H9 (cell line): ENCODE data around the gene LHFPL2. TPM values are rescaled to one million over a fixed set of nuclear protein-coding genes. Genes with fewer than 3 reads are reported as not detected.

Source experiments
- DNase-seq: peaks from one replicate; pipeline ENCODE4 v3.0.0-alpha.2; 2017
- H2AFZ ChIP-seq: one replicate; pipeline ENCODE4 v1.6.1; 2013; ENCODE audit warnings: mild to moderate bottlenecking, low read length, control low read depth, moderate library complexity
- H2AK5ac ChIP-seq: 2 replicates; pipeline ENCODE4 v1.6.1; 2013; ENCODE audit warnings: low read length, control low read depth, mixed read lengths; ENCODE audit not compliant: insufficient read length
- H2BK120ac ChIP-seq: one replicate; pipeline ENCODE4 v1.6.1; 2013; ENCODE audit warnings: low read depth, mild to moderate bottlenecking, low read length, control low read depth, inconsistent platforms; ENCODE audit not compliant: poor library complexity, severe bottlenecking
- H2BK12ac ChIP-seq: 2 replicates; pipeline ENCODE4 v1.6.1; 2013; ENCODE audit warnings: low read length, control low read depth, mixed read lengths, low read depth; ENCODE audit not compliant: insufficient read length
- H2BK15ac ChIP-seq: 2 replicates; pipeline ENCODE4 v1.6.1; 2013; ENCODE audit warnings: low read depth, low read length, control low read depth
- H2BK20ac ChIP-seq: one replicate; pipeline ENCODE4 v1.6.1; 2013; ENCODE audit warnings: low read depth, mild to moderate bottlenecking, low read length, control low read depth, inconsistent platforms; ENCODE audit not compliant: poor library complexity, severe bottlenecking
- H2BK5ac ChIP-seq: 2 replicates; pipeline ENCODE4 v1.6.1; 2013; ENCODE audit warnings: low read length, control low read depth, mixed read lengths; ENCODE audit not compliant: insufficient read length
- H3K14ac ChIP-seq: 2 replicates; pipeline ENCODE4 v1.6.1; 2013; ENCODE audit warnings: low read length, control low read depth; ENCODE audit not compliant: insufficient read depth
- H3K18ac ChIP-seq: 2 replicates; pipeline ENCODE4 v1.6.1; 2013; ENCODE audit warnings: low read depth, mild to moderate bottlenecking, mixed read lengths, low read length, control low read depth; ENCODE audit not compliant: insufficient read length
- H3K23ac ChIP-seq: 2 replicates; pipeline ENCODE4 v1.6.1; 2013; ENCODE audit warnings: low read length, control low read depth, mixed read lengths, low read depth; ENCODE audit not compliant: insufficient read length
- H3K23me2 ChIP-seq: 2 replicates; pipeline ENCODE4 v1.6.1; 2013; ENCODE audit warnings: low read depth, mild to moderate bottlenecking, mixed read lengths, low read length, control low read depth; ENCODE audit not compliant: insufficient read length, poor library complexity, severe bottlenecking
- H3K27ac ChIP-seq: 2 replicates; pipeline ENCODE4 v1.5.1; 2013; ENCODE audit warnings: low read length, control low read depth, mixed read lengths, low read depth; ENCODE audit not compliant: insufficient read length
- H3K27me3 ChIP-seq: 2 replicates; pipeline ENCODE4 v1.6.1; 2013; ENCODE audit warnings: low read length, control low read depth, inconsistent platforms; ENCODE audit not compliant: insufficient read depth
- H3K4ac ChIP-seq: 2 replicates; pipeline ENCODE4 v1.6.1; 2013; ENCODE audit warnings: low read depth, mild to moderate bottlenecking, control low read depth, inconsistent platforms, low read length, moderate library complexity
- H3K4me1 ChIP-seq: 2 replicates; pipeline ENCODE4 v1.6.1; 2013; ENCODE audit warnings: low read length, control low read depth, inconsistent platforms; ENCODE audit not compliant: insufficient read depth
- H3K4me2 ChIP-seq: 2 replicates; pipeline ENCODE4 v1.6.1; 2013; ENCODE audit warnings: low read length, control low read depth, mixed read lengths; ENCODE audit not compliant: insufficient read length, insufficient read depth
- H3K56ac ChIP-seq: 2 replicates; pipeline ENCODE4 v1.6.1; 2013; ENCODE audit warnings: low read depth, mild to moderate bottlenecking, mixed read lengths, low read length, control low read depth; ENCODE audit not compliant: insufficient read length
- H3K79me1 ChIP-seq: 2 replicates; pipeline ENCODE4 v1.6.1; 2013; ENCODE audit warnings: low read depth, mild to moderate bottlenecking, moderate library complexity, low read length, control low read depth, inconsistent platforms; ENCODE audit not compliant: insufficient read depth, poor library complexity, severe bottlenecking
- H3K79me2 ChIP-seq: 2 replicates; pipeline ENCODE4 v1.6.1; 2013; ENCODE audit warnings: low read length, control low read depth, inconsistent platforms; ENCODE audit not compliant: insufficient read depth
- H3K9ac ChIP-seq: 2 replicates; pipeline ENCODE4 v1.6.1; 2013; ENCODE audit warnings: low read length, control low read depth, mixed read lengths; ENCODE audit not compliant: insufficient read length; ENCODE audit errors: extremely low read depth
- H3K9me3 ChIP-seq: one replicate; pipeline ENCODE4 v1.6.1; 2013; ENCODE audit warnings: low read depth, low read length, inconsistent platforms; ENCODE audit not compliant: control insufficient read depth
- H3T11ph ChIP-seq: one replicate; pipeline ENCODE4 v1.6.1; 2013; ENCODE audit warnings: mild to moderate bottlenecking, low read length, control low read depth, inconsistent platforms
- H4K20me1 ChIP-seq: one replicate; pipeline ENCODE4 v1.6.1; 2013; ENCODE audit not compliant: control insufficient read depth, insufficient read length, insufficient read depth
- H4K5ac ChIP-seq: 2 replicates; pipeline ENCODE4 v1.6.1; 2013; ENCODE audit warnings: low read depth, mild to moderate bottlenecking, mixed read lengths, low read length, control low read depth; ENCODE audit not compliant: insufficient read length
- H4K8ac ChIP-seq: replicated peaks from 2 replicates; pipeline ENCODE4 v1.6.1; 2013; ENCODE audit warnings: low read length, control low read depth, mixed read lengths, low read depth; ENCODE audit not compliant: insufficient read length
- H4K91ac ChIP-seq: 2 replicates; pipeline ENCODE4 v1.6.1; 2013; ENCODE audit warnings: low read depth, mild to moderate bottlenecking, moderate library complexity, mixed read lengths, low read length, control low read depth; ENCODE audit not compliant: insufficient read length
- H3K27ac Mint-ChIP-seq, 3 experiments: 2 replicates in 2 of 3; 3 replicates in 1 of 3; pipeline ENCODE4 v1.8.0; 2020 to 2021; ENCODE audit warnings: mixed read lengths in 3 of 3, mild to moderate bottlenecking in 1 of 3, moderate library complexity in 1 of 3
- H3K27me3 Mint-ChIP-seq: 2 replicates; pipeline ENCODE4 v1.8.0; 2021; ENCODE audit warnings: low read depth, mild to moderate bottlenecking, moderate library complexity, mixed read lengths
- H3K36me3 Mint-ChIP-seq, 3 experiments: 2 replicates in 2 of 3; 3 replicates in 1 of 3; pipeline ENCODE4 v1.8.0; 2020 to 2021; ENCODE audit warnings: low read depth in 3 of 3, mixed read lengths in 3 of 3; ENCODE audit not compliant: insufficient read depth in 1 of 3
- H3K4me1 Mint-ChIP-seq, 2 experiments: 2 replicates each; pipeline ENCODE4 v1.8.0; 2020; ENCODE audit warnings: mixed read lengths in 2 of 2
- H3K4me3 Mint-ChIP-seq, 2 experiments: 2 replicates in 1 of 2; 3 replicates in 1 of 2; pipeline ENCODE4 v1.8.0; 2020 to 2021; ENCODE audit warnings: mild to moderate bottlenecking in 2 of 2, mixed read lengths in 2 of 2, moderate library complexity in 1 of 2
- H3K9me3 Mint-ChIP-seq, 2 experiments: 2 replicates in 1 of 2; 3 replicates in 1 of 2; pipeline ENCODE4 v1.8.0; 2020; ENCODE audit warnings: mild to moderate bottlenecking in 2 of 2, mixed read lengths in 2 of 2, moderate library complexity in 1 of 2
- CTCF ChIP-seq: fragments of 200-600 bp; sonication (generic); conservative IDR thresholded peaks from 3 replicates; pipeline ENCODE4 v1.8.0; 2021; ENCODE audit warnings: antibody characterized with exemption, mild to moderate bottlenecking
- WGBS: extraction: QIAGEN DNeasy Blood & Tissue Kit; methylation state at CpG from one replicate; pipeline ENCODE4 v1.1.7; 2013; ENCODE audit warnings: missing lambda C conversion rate, low lambda C conversion rate, mixed read lengths; ENCODE audit not compliant: insufficient read length; ENCODE audit errors: extremely low coverage; 5-methylcytosine and 5-hydroxymethylcytosine counted together
- total RNA-seq: library from RNA; stranded (reverse); gene quantifications from 2 replicates; pipeline ENCODE4 v1.2.1, GENCODE V29; 2021

LHFPL2 gene
- total RNA-seq, 1 experiment from 2014 or later, result 26.3 TPM

GRCh38 chr5:78606241-78606640 lies 42.3 kb downstream of the LHFPL2 start:
- H2BK12ac ChIP-seq, result no peak overlapping the region
- H3K27ac ChIP-seq, result no peak overlapping the region
- H3K4me3 Mint-ChIP-seq, result no peak overlapping the region
- H4K5ac ChIP-seq, result no peak overlapping the region
- no peak overlapping the region for H2AK5ac ChIP-seq
- no peak overlapping the region for H2AFZ ChIP-seq
- no peak overlapping the region for H3K27ac Mint-ChIP-seq
- no peaks in the 10 kb centered on the region for H3K27me3 Mint-ChIP-seq
- no peak overlapping the region for H3K14ac ChIP-seq
- peaks cover 10 to 15% of the 10 kb centered on the region in 2 experiments for H3K4me1 Mint-ChIP-seq
- H3K9me3 Mint-ChIP-seq, result no peaks in the 10 kb centered on the region
- peaks cover 7% of the 10 kb centered on the region; the same call in 1 of the 2 replicates for H3K4me1 ChIP-seq
- H3K9me3 ChIP-seq, result no peaks in the 10 kb centered on the region
- peaks cover 13 to 22% (median 17%) of the 10 kb centered on the region in 3 experiments for H3K36me3 Mint-ChIP-seq
- WGBS, result no CpG with 5 or more reads among the region's 4 CpGs
- H3K56ac ChIP-seq, result no peak overlapping the region
- H2BK120ac ChIP-seq, result no peak overlapping the region
- no peaks in the 10 kb centered on the region for H3K23me2 ChIP-seq
- no peak overlapping the region for H3K23ac ChIP-seq
- no peak overlapping the region for H4K91ac ChIP-seq
- no peak for DNase-seq
- H4K8ac ChIP-seq, result no peak overlapping the region
- no peak overlapping the region for H3K9ac ChIP-seq
- peaks cover 3% of the 10 kb centered on the region for H3K79me1 ChIP-seq
- no peaks in the 10 kb centered on the region for H3K27me3 ChIP-seq
- 0 out of 2 replicates have a peak, but pooled peaks cover 2% of the 10 kb centered on the region for H3K79me2 ChIP-seq
- TF ChIP-seq CTCF, result no peak
- H3K4me2 ChIP-seq, result no peak overlapping the region
- no peak overlapping the region for H3K4ac ChIP-seq
- H2BK15ac ChIP-seq, result no peak overlapping the region
- H2BK5ac ChIP-seq, result no peak overlapping the region
- H3K18ac ChIP-seq, result no peak overlapping the region
- H4K20me1 ChIP-seq, result no peaks in the 10 kb centered on the region
- H3T11ph ChIP-seq, result no peak overlapping the region
- no peak overlapping the region for H2BK20ac ChIP-seq
